Measurements from ENCODE around the gene SCGN. TPM values are rescaled to one million over a fixed set of nuclear protein-coding genes. Genes with fewer than 3 reads are reported as not detected.

SCGN gene
- total and polyA plus RNA-seq, 9 of the 15 experiments (the other 6 are each of a cell fraction or from before 2014, with no cell fraction given), result not detected

- TF ChIP-seq RBM34 (IDR thresholded peaks at IDR 0.05; ENCODE audit: borderline replicate concordance, insufficient read depth, low read length) (no peak), HMGN3 (IDR thresholded peaks at IDR 0.05; ENCODE audit: borderline replicate concordance, extremely low read depth, insufficient read length, low read depth, low read length) (no peak), ZNF384 (IDR thresholded peaks at IDR 0.05; ENCODE audit: low read depth, low read length) (no peak), JUNB (CRISPR knock-in tag; conservative IDR thresholded peaks at IDR 0.05) (no peak)
- TF ChIP-seq, protein P1, sequence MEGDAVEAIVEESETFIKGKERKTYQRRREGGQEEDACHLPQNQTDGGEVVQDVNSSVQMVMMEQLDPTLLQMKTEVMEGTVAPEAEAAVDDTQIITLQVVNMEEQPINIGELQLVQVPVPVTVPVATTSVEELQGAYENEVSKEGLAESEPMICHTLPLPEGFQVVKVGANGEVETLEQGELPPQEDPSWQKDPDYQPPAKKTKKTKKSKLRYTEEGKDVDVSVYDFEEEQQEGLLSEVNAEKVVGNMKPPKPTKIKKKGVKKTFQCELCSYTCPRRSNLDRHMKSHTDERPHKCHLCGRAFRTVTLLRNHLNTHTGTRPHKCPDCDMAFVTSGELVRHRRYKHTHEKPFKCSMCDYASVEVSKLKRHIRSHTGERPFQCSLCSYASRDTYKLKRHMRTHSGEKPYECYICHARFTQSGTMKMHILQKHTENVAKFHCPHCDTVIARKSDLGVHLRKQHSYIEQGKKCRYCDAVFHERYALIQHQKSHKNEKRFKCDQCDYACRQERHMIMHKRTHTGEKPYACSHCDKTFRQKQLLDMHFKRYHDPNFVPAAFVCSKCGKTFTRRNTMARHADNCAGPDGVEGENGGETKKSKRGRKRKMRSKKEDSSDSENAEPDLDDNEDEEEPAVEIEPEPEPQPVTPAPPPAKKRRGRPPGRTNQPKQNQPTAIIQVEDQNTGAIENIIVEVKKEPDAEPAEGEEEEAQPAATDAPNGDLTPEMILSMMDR (IDR thresholded peaks at IDR 0.05 in 2 of 3, conservative IDR thresholded peaks at IDR 0.05 in 1 of 3; ENCODE audit: insufficient read depth in 2 of 3, low read depth in 1 of 3, low read length in 3 of 3), result peak; percentile 52 to 75 (median 53); a peak in 5 of 6 replicates
- TF ChIP-seq, protein P2, sequence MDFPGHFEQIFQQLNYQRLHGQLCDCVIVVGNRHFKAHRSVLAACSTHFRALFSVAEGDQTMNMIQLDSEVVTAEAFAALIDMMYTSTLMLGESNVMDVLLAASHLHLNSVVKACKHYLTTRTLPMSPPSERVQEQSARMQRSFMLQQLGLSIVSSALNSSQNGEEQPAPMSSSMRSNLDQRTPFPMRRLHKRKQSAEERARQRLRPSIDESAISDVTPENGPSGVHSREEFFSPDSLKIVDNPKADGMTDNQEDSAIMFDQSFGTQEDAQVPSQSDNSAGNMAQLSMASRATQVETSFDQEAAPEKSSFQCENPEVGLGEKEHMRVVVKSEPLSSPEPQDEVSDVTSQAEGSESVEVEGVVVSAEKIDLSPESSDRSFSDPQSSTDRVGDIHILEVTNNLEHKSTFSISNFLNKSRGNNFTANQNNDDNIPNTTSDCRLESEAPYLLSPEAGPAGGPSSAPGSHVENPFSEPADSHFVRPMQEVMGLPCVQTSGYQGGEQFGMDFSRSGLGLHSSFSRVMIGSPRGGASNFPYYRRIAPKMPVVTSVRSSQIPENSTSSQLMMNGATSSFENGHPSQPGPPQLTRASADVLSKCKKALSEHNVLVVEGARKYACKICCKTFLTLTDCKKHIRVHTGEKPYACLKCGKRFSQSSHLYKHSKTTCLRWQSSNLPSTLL (IDR thresholded peaks at IDR 0.05), result no peak
- TF ChIP-seq, protein P3, sequence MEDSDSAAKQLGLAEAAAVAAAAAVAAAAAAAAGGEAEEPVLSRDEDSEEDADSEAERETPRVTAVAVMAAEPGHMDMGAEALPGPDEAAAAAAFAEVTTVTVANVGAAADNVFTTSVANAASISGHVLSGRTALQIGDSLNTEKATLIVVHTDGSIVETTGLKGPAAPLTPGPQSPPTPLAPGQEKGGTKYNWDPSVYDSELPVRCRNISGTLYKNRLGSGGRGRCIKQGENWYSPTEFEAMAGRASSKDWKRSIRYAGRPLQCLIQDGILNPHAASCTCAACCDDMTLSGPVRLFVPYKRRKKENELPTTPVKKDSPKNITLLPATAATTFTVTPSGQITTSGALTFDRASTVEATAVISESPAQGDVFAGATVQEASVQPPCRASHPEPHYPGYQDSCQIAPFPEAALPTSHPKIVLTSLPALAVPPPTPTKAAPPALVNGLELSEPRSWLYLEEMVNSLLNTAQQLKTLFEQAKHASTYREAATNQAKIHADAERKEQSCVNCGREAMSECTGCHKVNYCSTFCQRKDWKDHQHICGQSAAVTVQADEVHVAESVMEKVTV (CRISPR knock-in tag; IDR thresholded peaks at IDR 0.05), result peak; percentile 57
Observed at GRCh38 chr6:25717866-25718740, 66.1 kb downstream of the SCGN start (continued).

All from K562 (cell line).